ENCODE results near the gene TIMM22.
A peak's percentile ranks its signal among the peaks of the same experiment; 100 is the strongest.

DNA sequence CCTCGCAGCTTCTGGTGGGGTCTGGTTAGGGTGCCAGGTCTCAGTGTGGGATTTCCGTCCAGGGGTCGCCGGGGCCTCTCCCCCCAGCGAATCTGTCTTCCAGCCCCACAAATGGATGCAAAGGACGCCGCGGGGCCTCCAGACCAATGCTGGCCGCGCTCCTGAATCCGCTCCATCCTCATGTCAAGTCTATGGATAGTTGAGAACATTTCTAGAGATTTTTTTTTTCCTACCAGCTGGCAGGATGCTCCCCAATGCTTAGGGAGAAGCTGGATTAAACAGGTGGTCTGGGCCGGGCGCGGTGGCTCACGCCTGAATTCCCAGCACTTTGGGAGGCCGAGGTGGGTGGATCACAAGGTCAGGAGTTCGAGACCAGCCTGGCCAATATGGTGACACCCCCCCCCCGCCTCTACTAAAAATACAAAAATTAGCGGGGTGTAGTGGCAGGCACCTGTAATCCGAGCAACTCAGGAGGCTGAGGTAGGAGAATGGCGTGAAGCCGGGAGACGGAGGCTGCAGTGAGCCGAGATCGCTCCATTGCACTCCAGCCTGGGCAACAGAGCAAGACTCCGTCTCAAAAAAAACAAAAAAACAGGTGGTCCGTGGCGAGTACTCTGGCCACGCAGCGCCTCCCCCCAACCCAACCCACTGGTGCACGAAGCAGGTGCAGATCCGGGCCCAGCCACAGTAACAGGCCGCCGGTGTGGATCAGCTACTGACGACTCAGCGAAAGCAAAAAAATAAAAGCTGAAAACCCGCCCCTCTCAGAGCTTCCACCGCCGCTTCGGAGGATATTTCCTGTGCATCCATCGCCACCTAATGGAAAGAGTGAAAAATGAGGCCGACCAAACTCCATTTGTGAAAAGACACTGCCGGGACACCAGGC is 16.3 kb upstream of the TIMM22 start:
- TF ChIP-seq EZH2 (IDR thresholded peaks at IDR 0.05; ENCODE audit: borderline replicate concordance, low read length) (no peak), CTCF (conservative IDR thresholded peaks at IDR 0.05 in 1 of 2, IDR thresholded peaks at IDR 0.05 in 1 of 2; ENCODE audit: extremely low read depth in 1 of 2, insufficient read depth in 1 of 2, low read depth in 1 of 2, low read length in 2 of 2) (peak; percentile 76 to 79)

Measured in mammary epithelial cell (primary cell).